Mesendoderm (in vitro differentiated cells): ENCODE results near the gene CCNA1.

Experiments
- DNase-seq: peaks from one replicate; pipeline ENCODE4 v3.0.0; 2013
- H2AK5ac ChIP-seq: 2 replicates; pipeline ENCODE4 v1.6.1; 2013; ENCODE audit warnings: low read length, inconsistent platforms
- H2BK120ac ChIP-seq: 2 replicates; pipeline ENCODE4 v1.6.1; 2013; ENCODE audit warnings: low read depth, mild to moderate bottlenecking, low read length, moderate library complexity, mixed read lengths
- H2BK15ac ChIP-seq: replicated peaks from 2 replicates; pipeline ENCODE4 v1.6.1; 2013; ENCODE audit warnings: low read depth, mild to moderate bottlenecking, moderate library complexity
- H2BK5ac ChIP-seq: 2 replicates; pipeline ENCODE4 v1.6.1; 2013; ENCODE audit warnings: low read length, inconsistent platforms
- H3K18ac ChIP-seq: 2 replicates; pipeline ENCODE4 v1.6.1; 2013; ENCODE audit warnings: mild to moderate bottlenecking, low read length, mixed read lengths
- H3K23ac ChIP-seq: one replicate; pipeline ENCODE4 v1.6.1; 2013; ENCODE audit warnings: low read length
- H3K27ac ChIP-seq: 2 replicates; pipeline ENCODE4 v1.5.1; 2013; ENCODE audit warnings: low read depth, mild to moderate bottlenecking, inconsistent platforms, low read length, moderate library complexity
- H3K27me3 ChIP-seq: 2 replicates; pipeline ENCODE4 v1.6.1; 2013; ENCODE audit warnings: low read length, control low read depth, mild to moderate bottlenecking, inconsistent platforms; ENCODE audit not compliant: insufficient read depth, poor library complexity
- H3K36me3 ChIP-seq: 2 replicates; pipeline ENCODE4 v1.6.1; 2013; ENCODE audit warnings: low read length, inconsistent platforms; ENCODE audit not compliant: control insufficient read depth, insufficient read depth
- H3K4ac ChIP-seq: one replicate; pipeline ENCODE4 v1.6.1; 2013; ENCODE audit warnings: low read depth, mild to moderate bottlenecking, low read length, moderate library complexity
- H3K4me1 ChIP-seq: 2 replicates; pipeline ENCODE4 v1.6.1; 2013; ENCODE audit warnings: low read depth, low read length, inconsistent platforms; ENCODE audit not compliant: control insufficient read depth
- H3K4me2 ChIP-seq: 2 replicates; pipeline ENCODE4 v1.6.1; 2013; ENCODE audit warnings: low read length
- H3K4me3 ChIP-seq: 2 replicates; pipeline ENCODE4 v1.5.1; 2013; ENCODE audit warnings: mild to moderate bottlenecking, low read length
- H3K56ac ChIP-seq: one replicate; pipeline ENCODE4 v1.6.1; 2013; ENCODE audit warnings: low read length
- H3K79me1 ChIP-seq: 2 replicates; pipeline ENCODE4 v1.6.1; 2013; ENCODE audit warnings: low read length, inconsistent platforms
- H3K79me2 ChIP-seq: 2 replicates; pipeline ENCODE4 v1.6.1; 2013; ENCODE audit warnings: mild to moderate bottlenecking, low read length; ENCODE audit not compliant: control insufficient read depth, insufficient read depth
- H3K9ac ChIP-seq: 2 replicates; pipeline ENCODE4 v1.6.1; 2013; ENCODE audit warnings: low read length, inconsistent platforms
- H4K5ac ChIP-seq: one replicate; pipeline ENCODE4 v1.6.1; 2013; ENCODE audit warnings: low read length
- H4K8ac ChIP-seq: one replicate; pipeline ENCODE4 v1.6.1; 2013; ENCODE audit warnings: low read depth, mild to moderate bottlenecking, control low read depth, low read length, moderate library complexity
- WGBS: extraction: QIAGEN DNeasy Blood & Tissue Kit; methylation state at CpG from one replicate; pipeline ENCODE4 v1.1.7; 2013; ENCODE audit warnings: low lambda C conversion rate, missing lambda C conversion rate; ENCODE audit not compliant: insufficient coverage; ENCODE audit errors: extremely low coverage; 5-methylcytosine and 5-hydroxymethylcytosine counted together

Gene CCNA1

GRCh38 chr13:36414461-36414860, 17.8 kb upstream of the CCNA1 start:
- Histone ChIP-seq H3K4me1 (peaks cover 4% of the 10 kb centered on the region), H3K56ac (no peak overlapping the region), H4K5ac (no peak overlapping the region), H3K23ac (no peak overlapping the region), H3K36me3 (no peaks in the 10 kb centered on the region), H3K9ac (no peak overlapping the region), H2BK15ac (no peak overlapping the region), H3K79me2 (no peaks in the 10 kb centered on the region), H3K4me3 (no peak overlapping the region), H3K18ac (no peak overlapping the region), H3K27me3 (no peaks in the 10 kb centered on the region), H4K8ac (no peak overlapping the region), H3K27ac (no peak overlapping the region), H3K79me1 (no peaks in the 10 kb centered on the region), H3K4ac (no peak overlapping the region), H2BK5ac (no peak overlapping the region), H3K4me2 (no peak overlapping the region), H2BK120ac (no peak overlapping the region), H2AK5ac (no peak overlapping the region)
- no CpG with 5 or more reads among the region's 3 CpGs for WGBS
- peak; percentile 78 for DNase-seq

GRCh38 chr13:36417331-36417730, 15.0 kb upstream of the CCNA1 start:
- Histone ChIP-seq H3K4me3 (no peak overlapping the region), H3K23ac (no peak overlapping the region), H3K27ac (no peak overlapping the region), H3K4ac (no peak overlapping the region), H2BK5ac (no peak overlapping the region), H2AK5ac (no peak overlapping the region), H3K4me1 (peaks cover 4% of the 10 kb centered on the region), H2BK120ac (no peak overlapping the region), H2BK15ac (no peak overlapping the region), H3K27me3 (no peaks in the 10 kb centered on the region), H3K18ac (no peak overlapping the region), H3K9ac (no peak overlapping the region), H3K4me2 (no peak overlapping the region), H3K36me3 (no peaks in the 10 kb centered on the region), H4K8ac (no peak overlapping the region), H3K79me1 (no peaks in the 10 kb centered on the region), H3K79me2 (no peaks in the 10 kb centered on the region), H3K56ac (peak overlapping the region; percentile 46), H4K5ac (no peak overlapping the region)
- no peak for DNase-seq
- WGBS = no CpG with 5 or more reads among the region's 2 CpGs

GRCh38 chr13:36418022-36418805, 14.1 kb upstream of the CCNA1 start:
- H2BK5ac ChIP-seq = peak overlapping the region; percentile 33
- H3K79me1 ChIP-seq = no peaks in the 10 kb centered on the region
- WGBS = no CpG with 5 or more reads among the region's 9 CpGs
- H2AK5ac ChIP-seq = no peak overlapping the region
- no peak overlapping the region for H2BK15ac ChIP-seq
- H3K36me3 ChIP-seq = no peaks in the 10 kb centered on the region
- no peak overlapping the region for H3K18ac ChIP-seq
- no peak overlapping the region for H3K4ac ChIP-seq
- peak overlapping the region; percentile 65 for H3K56ac ChIP-seq
- H3K4me2 ChIP-seq = no peak overlapping the region
- H4K8ac ChIP-seq = no peak overlapping the region
- peaks cover 4% of the 10 kb centered on the region for H3K4me1 ChIP-seq
- no peak overlapping the region for H2BK120ac ChIP-seq
- H3K27ac ChIP-seq = no peak overlapping the region
- no peak overlapping the region for H3K23ac ChIP-seq
- peak; percentile 94 for DNase-seq
- no peaks in the 10 kb centered on the region for H3K79me2 ChIP-seq
- H4K5ac ChIP-seq = no peak overlapping the region
- H3K27me3 ChIP-seq = no peaks in the 10 kb centered on the region
- H3K4me3 ChIP-seq = no peak overlapping the region
- H3K9ac ChIP-seq = no peak overlapping the region

- Histone ChIP-seq H2AK5ac (no peak overlapping the region), H3K4me3 (no peak overlapping the region)
- peak; percentile 83 for DNase-seq
Observed at GRCh38 chr13:36420437-36420891, 11.8 kb upstream of the CCNA1 start.

GRCh38 chr13:36421447-36421846, 10.8 kb upstream of the CCNA1 start:
- Histone ChIP-seq H3K9ac (no peak overlapping the region), H3K79me1 (no peaks in the 10 kb centered on the region), H3K56ac (no peak overlapping the region), H3K23ac (no peak overlapping the region), H2BK120ac (no peak overlapping the region), H2BK15ac (no peak overlapping the region), H3K18ac (no peak overlapping the region), H3K4me2 (no peak overlapping the region), H3K27ac (no peak overlapping the region), H2BK5ac (no peak overlapping the region), H3K79me2 (no peaks in the 10 kb centered on the region), H3K4ac (no peak overlapping the region), H4K5ac (no peak overlapping the region), H3K27me3 (no peaks in the 10 kb centered on the region), H4K8ac (no peak overlapping the region), H3K4me1 (peaks cover 4% of the 10 kb centered on the region), H2AK5ac (no peak overlapping the region), H3K36me3 (no peaks in the 10 kb centered on the region), H3K4me3 (no peak overlapping the region)
- no peak for DNase-seq

More at GRCh38 chr13:36420437-36420891, 11.8 kb upstream of the CCNA1 start:
- Histone ChIP-seq H3K4me2 (no peak overlapping the region), H3K27me3 (no peaks in the 10 kb centered on the region), H3K79me1 (no peaks in the 10 kb centered on the region), H3K36me3 (no peaks in the 10 kb centered on the region), H2BK5ac (no peak overlapping the region), H3K4me1 (peaks cover 4% of the 10 kb centered on the region), H4K8ac (peak overlapping the region; percentile 56), H3K23ac (no peak overlapping the region), H4K5ac (no peak overlapping the region), H3K18ac (peak overlapping the region; percentile 86), H3K56ac (no peak overlapping the region), H3K27ac (no peak overlapping the region), H3K79me2 (no peaks in the 10 kb centered on the region), H3K4ac (no peak overlapping the region), H3K9ac (no peak overlapping the region), H2BK120ac (no peak overlapping the region), H2BK15ac (no peak overlapping the region)
- no CpG with 5 or more reads among the region's 6 CpGs for WGBS

- Histone ChIP-seq H3K23ac (no peak overlapping the region), H3K4me3 (no peak overlapping the region)
Observed at GRCh38 chr13:36428086-36428485, 4.2 kb upstream of the CCNA1 start.

More at GRCh38 chr13:36428086-36428485, 4.2 kb upstream of the CCNA1 start:
- DNase-seq = no peak
- no peak overlapping the region for H2BK120ac ChIP-seq
- no peaks in the 10 kb centered on the region for H3K79me1 ChIP-seq
- H3K4ac ChIP-seq = no peak overlapping the region
- no peak overlapping the region for H3K27ac ChIP-seq
- no peak overlapping the region for H2BK5ac ChIP-seq
- WGBS = no CpG with 5 or more reads among the region's 2 CpGs
- no peaks in the 10 kb centered on the region for H3K79me2 ChIP-seq
- no peak overlapping the region for H2BK15ac ChIP-seq
- no peak overlapping the region for H4K5ac ChIP-seq
- H2AK5ac ChIP-seq = no peak overlapping the region
- H3K27me3 ChIP-seq = peaks cover 19% of the 10 kb centered on the region
- H3K36me3 ChIP-seq = no peaks in the 10 kb centered on the region
- no peak overlapping the region for H3K56ac ChIP-seq
- no peak overlapping the region for H3K9ac ChIP-seq
- H4K8ac ChIP-seq = no peak overlapping the region
- H3K18ac ChIP-seq = no peak overlapping the region
- no peaks in the 10 kb centered on the region for H3K4me1 ChIP-seq
- no peak overlapping the region for H3K4me2 ChIP-seq
